ENCODE data around the gene TMPRSS11B.
"Not testable (repeated sequence)": the region's sequence is repeated elsewhere in the genome, so short reads cannot be mapped to it uniquely, and the experiment has no call there.

Gene TMPRSS11B

DNA sequence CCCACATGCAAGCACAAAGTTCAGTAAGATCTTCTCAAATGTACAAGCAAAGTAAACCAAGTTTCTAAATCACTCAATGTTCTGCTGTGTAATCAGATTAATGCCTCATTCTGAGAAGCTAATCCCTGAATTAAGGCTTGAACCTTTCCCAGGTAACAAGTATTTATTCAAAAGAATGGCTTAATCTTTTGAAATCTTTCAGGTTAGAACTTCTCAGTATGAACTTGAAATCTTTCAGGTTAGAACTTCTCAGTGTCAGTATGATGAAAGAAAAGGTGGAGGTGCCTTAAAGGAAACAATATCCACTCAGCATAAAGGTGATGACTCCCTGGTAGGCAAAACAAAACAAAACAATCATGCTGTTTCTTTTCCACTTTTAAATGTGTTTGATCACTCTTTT, 29.0 kb downstream of the TMPRSS11B start:
- no peak for DNase-seq

DNA sequence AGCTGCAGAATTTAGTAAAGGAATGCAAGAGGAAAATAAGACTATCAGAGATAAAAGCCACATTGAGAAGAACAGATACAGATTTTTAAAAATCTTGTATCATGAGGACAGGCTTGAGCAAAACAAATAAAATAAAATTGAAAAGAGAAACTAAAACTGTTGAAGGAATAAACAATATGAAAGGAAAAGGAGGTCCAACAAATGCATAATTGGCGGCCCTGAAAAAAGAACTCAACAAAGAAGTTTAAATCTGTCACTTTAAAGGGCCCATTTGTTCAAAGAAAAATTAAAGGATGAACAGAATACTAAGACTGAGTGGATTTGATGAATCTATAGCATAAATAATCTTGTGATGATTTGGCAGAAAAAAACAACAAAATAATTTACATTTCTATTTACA, 36.5 kb downstream of the TMPRSS11B start:
- no peak for DNase-seq

- not testable (repeated sequence) for DNase-seq
Measured at GRCh38 chr4:68194305-68194704, 51.2 kb downstream of the TMPRSS11B start.

- no peak for DNase-seq
Measured at GRCh38 chr4:68193194-68193593, 52.3 kb downstream of the TMPRSS11B start.

DNA sequence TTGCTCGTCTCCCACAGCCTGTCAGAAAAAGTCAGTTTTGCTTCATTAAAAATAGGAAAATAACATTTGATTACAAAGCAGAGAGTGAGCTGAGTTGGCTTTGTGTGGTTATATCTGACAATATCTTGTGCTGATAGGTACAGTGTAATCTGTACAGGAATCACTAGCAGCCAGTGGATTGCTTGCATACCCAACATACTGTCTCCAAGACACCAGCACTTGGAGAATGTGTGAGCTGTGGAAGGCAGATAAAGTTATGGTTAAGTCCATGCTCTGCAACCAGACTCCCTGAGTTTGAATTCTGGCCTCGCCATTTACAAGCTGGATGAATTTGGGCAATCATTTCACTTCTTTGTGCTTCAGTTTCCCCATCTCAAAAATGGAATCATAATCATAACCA, 58.3 kb downstream of the TMPRSS11B start:
- no peak for DNase-seq

GRCh38 chr4:68184923-68185322, 60.6 kb downstream of the TMPRSS11B start:
- no peak for DNase-seq

DNA sequence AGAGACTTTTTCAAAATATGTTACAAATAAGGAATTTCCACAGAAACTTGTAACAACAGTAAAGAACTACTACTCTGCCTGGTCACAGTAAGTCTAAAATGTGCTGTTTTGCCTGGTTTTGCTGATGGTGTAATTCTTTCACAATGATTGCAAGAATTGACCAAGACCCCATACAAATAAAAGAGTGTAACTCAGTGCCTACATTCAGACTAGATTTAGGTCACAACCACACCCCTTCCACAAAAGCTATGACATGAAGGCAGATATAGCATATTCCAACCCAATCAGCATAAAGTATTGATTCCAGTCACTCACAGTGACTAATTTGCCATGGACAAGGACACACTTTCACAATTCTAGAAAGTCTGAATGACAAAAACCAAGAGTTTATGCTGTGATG, 62.1 kb downstream of the TMPRSS11B start:
- no peak for DNase-seq

DNA sequence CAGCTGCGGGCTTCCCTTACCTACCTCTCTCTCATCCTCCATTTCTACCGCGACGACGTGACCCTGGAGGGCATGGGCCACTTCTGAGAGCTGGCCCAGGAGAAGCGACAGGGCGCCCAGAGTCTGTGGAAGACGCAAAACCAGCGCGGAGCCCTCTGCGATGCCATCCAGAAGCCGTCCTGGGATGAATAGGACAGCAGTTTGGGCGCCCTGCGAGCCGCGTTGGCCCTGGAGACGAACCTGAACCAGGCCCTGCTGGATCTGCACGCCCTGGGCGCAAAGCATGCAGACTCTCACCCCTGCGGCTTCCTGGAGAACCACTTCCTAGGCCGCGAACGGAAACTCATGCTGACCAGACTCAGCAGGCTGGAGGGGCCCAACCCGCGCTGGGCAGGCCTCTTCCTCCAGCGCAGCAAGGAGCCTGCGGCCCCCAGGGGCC, 63.1 kb downstream of the TMPRSS11B start:
- DNase-seq = no peak

DNA sequence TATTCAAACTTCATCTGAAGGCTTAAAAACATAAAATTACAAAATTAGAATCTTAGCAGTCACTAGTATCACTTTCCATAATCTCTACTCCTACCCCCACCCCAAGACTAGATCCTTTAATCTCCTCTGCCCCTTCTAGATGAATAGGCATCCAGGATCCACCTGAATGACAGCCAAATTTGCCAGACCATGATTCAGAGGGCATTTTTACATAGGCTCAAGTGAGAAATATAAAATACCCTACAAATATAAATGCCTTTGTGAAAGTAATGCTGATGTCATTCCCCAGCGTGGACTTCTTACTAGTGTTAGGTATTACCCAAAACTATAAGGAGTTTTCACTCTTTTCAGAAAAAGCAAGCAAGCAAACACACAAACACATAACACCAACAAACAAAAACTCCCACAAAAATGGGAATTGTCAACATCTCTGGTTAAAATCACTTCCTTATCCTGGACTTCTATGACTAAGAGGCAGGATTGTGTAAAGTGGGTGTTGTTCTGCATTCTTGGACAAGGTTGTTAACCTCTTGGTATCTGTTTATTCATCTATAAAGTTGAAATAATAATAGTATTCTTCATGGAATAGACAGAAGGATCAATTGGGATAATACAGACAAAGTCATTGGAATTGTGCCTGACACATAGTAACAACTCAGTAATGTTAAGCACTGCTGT, 64.5 kb downstream of the TMPRSS11B start:
- no peak for DNase-seq

DNA sequence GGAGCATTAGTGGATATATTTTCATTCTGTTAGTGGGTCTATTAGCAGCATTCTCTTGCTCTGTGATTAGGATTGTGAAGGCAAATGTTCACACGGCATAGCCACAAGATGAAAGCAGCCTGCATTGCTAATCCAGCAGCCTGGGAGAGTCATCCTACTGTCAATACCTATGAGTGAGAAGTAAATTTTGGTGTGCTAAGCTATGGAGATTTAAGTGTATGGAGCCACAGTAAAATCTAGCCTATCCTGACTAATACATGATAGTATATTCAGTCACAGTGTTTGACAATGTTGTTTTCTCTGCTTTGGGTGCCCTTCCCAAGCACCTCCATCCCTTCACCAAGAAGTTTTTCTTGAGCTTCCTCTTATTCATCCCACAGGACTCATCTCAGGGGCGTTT, 68.6 kb downstream of the TMPRSS11B start:
- DNase-seq = no peak
